Measurements from ENCODE around the gene STRC. TPM values are rescaled to one million over a fixed set of nuclear protein-coding genes. Genes with fewer than 3 reads are reported as not detected.
A peak's percentile ranks its signal among the peaks of the same experiment; 100 is the strongest.
"Not testable (repeated sequence)": the region's sequence is repeated elsewhere in the genome, so short reads cannot be mapped to it uniquely, and the experiment has no call there.

The STRC gene
- total RNA-seq, 1 experiment from 2014 or later = not detected

DNA sequence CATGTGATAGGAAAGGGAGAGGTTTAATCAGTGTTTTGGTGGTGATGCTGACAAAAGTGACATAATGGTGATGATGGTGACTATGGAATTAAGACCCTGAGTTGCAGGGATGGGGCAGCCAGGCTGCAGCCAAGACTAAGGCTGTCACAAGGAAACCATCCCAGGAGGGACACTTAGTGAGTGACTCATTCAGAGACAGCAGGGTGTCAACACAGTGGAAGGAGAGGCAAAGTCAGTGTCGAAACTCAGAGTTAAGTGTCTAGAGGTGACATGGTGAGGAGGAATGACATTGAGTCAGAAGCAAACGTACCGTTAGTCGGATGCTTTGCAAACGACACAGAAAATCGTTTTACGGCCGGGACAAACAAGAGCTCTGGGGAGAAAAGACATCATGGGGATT, 54.8 kb downstream of the STRC start:
- not testable (repeated sequence) for DNase-seq (ENCODE audit: low read depth)

DNA sequence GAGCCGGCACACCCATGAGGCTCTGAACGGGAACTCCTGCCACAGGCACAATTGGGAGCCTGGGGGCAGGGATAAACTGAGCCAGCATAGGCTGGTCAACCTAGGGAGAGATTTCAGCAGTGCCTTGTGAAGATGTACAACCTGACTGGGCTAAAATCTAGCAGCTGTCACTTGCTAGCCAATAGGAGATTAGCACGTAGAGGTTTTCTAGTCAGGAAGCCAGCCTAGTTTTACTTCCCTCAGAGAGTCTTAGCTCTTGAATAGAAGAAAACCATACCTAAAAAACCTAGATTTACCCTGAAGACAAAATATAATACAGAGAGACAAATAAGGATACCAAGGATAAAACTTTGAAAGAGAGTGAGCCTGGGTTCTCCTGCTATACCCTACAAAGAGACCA, 55.8 kb downstream of the STRC start:
- not testable (repeated sequence) for DNase-seq (ENCODE audit: low read depth)

DNA sequence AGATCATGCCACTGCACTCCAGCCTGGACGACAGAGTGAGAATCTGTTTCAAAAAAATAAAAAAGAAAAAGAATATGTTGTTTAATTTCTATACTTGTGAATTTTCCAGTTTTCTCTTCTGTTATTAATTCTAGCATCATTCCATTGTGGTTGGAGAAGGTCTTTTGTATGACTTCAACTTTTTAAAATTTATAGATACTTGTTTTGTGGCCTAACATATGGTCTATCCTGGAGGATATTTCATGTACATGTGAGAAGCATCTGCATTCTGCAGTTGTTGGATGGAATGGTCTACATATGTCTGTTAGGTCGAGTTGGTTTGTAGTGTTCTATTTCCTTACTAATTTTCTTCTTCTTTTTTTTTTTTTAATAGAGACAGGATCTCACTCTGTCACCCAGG, 65.6 kb downstream of the STRC start:
- no peak for DNase-seq (ENCODE audit: low read depth)

DNA sequence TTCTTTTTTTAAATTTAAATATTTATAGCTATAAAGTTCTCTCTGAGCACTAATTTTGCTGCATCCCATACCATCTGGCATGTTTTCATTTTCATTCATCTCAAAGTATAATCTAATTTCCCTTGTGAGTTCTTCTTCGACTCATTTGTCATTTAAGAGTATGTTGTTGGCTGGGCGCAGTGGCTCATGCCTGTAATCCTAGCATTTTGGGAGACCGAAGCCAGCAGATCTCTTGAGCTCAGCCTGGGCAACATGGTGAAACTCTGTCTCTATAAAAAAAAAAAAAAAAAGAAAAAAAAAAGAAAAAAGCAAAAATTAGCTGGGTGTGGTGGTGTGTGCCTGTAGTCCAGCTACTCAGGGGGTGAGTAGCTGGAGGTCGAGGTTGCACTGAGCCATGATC, 66.3 kb downstream of the STRC start:
- no peak for DNase-seq (ENCODE audit: low read depth)

DNA sequence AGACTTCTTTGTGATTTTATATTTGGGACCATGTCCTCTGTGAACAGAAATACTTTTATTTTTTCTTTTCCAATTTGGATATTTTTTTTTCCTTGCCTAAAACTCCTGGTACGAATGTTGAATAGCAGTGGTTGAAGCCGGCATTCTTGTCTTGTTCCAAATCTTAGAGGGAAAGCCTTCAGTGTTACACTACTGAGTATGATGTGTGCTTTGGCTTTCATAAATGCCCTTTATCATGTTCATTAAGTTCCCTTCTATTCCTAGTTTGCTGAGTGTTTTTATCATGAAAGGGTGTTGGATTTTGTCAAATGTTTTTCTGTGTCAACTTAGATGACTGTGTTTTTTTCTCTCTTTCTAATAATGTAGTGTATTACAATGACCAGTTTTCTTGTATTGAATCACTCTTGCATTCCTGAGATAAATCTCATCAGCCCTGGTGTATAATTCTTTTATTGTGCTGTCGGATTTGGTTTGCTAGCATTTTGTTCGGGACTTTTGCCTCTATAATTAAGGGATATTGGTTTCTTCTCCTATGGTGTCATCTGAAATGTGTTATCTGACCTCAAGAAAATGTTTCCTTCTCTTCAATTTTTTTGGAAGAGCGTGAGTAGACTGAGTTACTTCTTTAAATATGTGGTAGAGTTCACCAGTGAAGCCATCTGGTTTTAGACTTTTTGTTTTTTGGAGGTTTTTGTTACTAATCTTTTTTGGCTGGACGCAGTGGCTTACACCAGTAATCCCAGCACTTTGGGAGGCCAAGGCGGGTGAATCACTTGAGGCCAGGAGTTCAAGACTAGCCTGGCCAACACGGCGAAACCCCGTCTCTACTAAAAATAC, 67.9 kb downstream of the STRC start:
- DNase-seq (ENCODE audit: low read depth) = peak; percentile 49

Other genes with a start within 250 kb of the STRC start
- gene ZSCAN29, start 247.8 kb downstream of the STRC start, total RNA-seq (2014; rRNA removed) = 20.8 and 24.2 TPM in 2 replicates
- 13.8 and 15.6 TPM in 2 replicates for gene TUBGCP4, start 247.7 kb downstream of the STRC start, total RNA-seq (2014; rRNA removed)
- 37.7 and 46.0 TPM in 2 replicates for gene TP53BP1, start 125.6 kb downstream of the STRC start, total RNA-seq (2014; rRNA removed)
- 52.7 and 61.2 TPM in 2 replicates for gene MAP1A, start 101.2 kb downstream of the STRC start, total RNA-seq (2014; rRNA removed)
- gene PPIP5K1, start 28.6 kb downstream of the STRC start, total RNA-seq (2014; rRNA removed) = 6.5 and 10.2 TPM in 2 replicates
- gene CKMT1B, start 24.8 kb downstream of the STRC start, total RNA-seq (2014; rRNA removed) = not detected in 2 replicates
- 0.29 and 0.58 TPM in 2 replicates for gene CATSPER2, start 30.0 kb upstream of the STRC start, total RNA-seq (2014; rRNA removed)
- gene CKMT1A, start 75.1 kb upstream of the STRC start, total RNA-seq (2014; rRNA removed) = not detected in 2 replicates
- gene PDIA3, start 127.6 kb upstream of the STRC start, total RNA-seq (2014; rRNA removed) = 165 and 172 TPM in 2 replicates
- gene ELL3, start 158.2 kb upstream of the STRC start, total RNA-seq (2014; rRNA removed) = 1.3 and 2.5 TPM in 2 replicates
- 1,349 and 2,104 TPM in 2 replicates for gene SERF2, start 173.5 kb upstream of the STRC start, total RNA-seq (2014; rRNA removed)
- 0.11 TPM in 1 of 2 replicates, not detected in the other for gene SERINC4, start 181.4 kb upstream of the STRC start, total RNA-seq (2014; rRNA removed)
- 8.8 and 10.3 TPM in 2 replicates for gene HYPK, start 181.8 kb upstream of the STRC start, total RNA-seq (2014; rRNA removed)
- 31.0 and 36.4 TPM in 2 replicates for gene MFAP1, start 205.9 kb upstream of the STRC start, total RNA-seq (2014; rRNA removed)
- gene WDR76, start 208.2 kb upstream of the STRC start, total RNA-seq (2014; rRNA removed) = 39.1 and 43.2 TPM in 2 replicates